Measurements from ENCODE around the gene SALL4.

Gene SALL4

GRCh38 chr20:51815383-51816076, 13.2 kb upstream of the SALL4 start:
- no peak overlapping the region for H3K27ac ChIP-seq
- no peaks in the 10 kb centered on the region for H3K36me3 ChIP-seq (replicated peaks)
- in situ Hi-C loops (cut with HindIII; ENCODE audit: low pct_ligation_motif_present, low sequenced_read_pairs), result no loop called here
- DNase-seq, result no peak
- H3K4me3 ChIP-seq (ENCODE audit: low read depth, low read length), result no peak overlapping the region
- TF ChIP-seq, protein P1, sequence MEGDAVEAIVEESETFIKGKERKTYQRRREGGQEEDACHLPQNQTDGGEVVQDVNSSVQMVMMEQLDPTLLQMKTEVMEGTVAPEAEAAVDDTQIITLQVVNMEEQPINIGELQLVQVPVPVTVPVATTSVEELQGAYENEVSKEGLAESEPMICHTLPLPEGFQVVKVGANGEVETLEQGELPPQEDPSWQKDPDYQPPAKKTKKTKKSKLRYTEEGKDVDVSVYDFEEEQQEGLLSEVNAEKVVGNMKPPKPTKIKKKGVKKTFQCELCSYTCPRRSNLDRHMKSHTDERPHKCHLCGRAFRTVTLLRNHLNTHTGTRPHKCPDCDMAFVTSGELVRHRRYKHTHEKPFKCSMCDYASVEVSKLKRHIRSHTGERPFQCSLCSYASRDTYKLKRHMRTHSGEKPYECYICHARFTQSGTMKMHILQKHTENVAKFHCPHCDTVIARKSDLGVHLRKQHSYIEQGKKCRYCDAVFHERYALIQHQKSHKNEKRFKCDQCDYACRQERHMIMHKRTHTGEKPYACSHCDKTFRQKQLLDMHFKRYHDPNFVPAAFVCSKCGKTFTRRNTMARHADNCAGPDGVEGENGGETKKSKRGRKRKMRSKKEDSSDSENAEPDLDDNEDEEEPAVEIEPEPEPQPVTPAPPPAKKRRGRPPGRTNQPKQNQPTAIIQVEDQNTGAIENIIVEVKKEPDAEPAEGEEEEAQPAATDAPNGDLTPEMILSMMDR (IDR thresholded peaks at IDR 0.05; ENCODE audit: low read depth, low read length, missing control alignments), result no peak
- H3K27me3 ChIP-seq (replicated peaks), result no peaks in the 10 kb centered on the region

DNA sequence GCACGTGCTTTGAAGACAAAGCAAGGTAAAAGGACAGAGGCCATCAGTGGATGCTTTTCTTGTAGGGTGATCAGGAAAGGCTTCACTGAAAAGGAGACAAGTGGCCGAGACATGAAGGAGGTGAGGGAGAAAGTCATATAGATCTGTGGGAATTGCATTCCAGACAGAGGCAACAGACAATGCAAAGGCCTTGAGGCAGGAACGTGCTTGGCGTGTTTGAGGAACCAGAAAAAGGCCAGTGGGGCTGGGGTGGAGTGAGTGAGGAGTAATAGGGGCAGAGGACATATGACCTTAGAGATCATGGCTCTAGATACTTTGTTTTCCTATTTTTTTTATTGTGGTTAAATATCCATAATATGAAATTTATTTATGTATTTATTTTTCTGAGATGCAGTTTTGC, 10.5 kb upstream of the SALL4 start:
- in situ Hi-C loops (cut with HindIII; ENCODE audit: low pct_ligation_motif_present, low sequenced_read_pairs), result no loop called here
- no peak for DNase-seq
- H3K4me3 ChIP-seq (ENCODE audit: low read depth, low read length), result no peak overlapping the region
- no peak overlapping the region for H3K27ac ChIP-seq
- TF ChIP-seq, protein P1 (IDR thresholded peaks at IDR 0.05; ENCODE audit: low read depth, low read length, missing control alignments), result no peak
- H3K27me3 ChIP-seq (replicated peaks), result no peaks in the 10 kb centered on the region
- H3K36me3 ChIP-seq (replicated peaks), result no peaks in the 10 kb centered on the region

- H3K27me3 ChIP-seq (replicated peaks), result no peaks in the 10 kb centered on the region
- no peak for DNase-seq
- TF ChIP-seq, protein P1 (IDR thresholded peaks at IDR 0.05; ENCODE audit: low read depth, low read length, missing control alignments), result no peak
- no peaks in the 10 kb centered on the region for H3K36me3 ChIP-seq (replicated peaks)
- no peak overlapping the region for H3K4me3 ChIP-seq (ENCODE audit: low read depth, low read length)
- in situ Hi-C loops (cut with HindIII; ENCODE audit: low pct_ligation_motif_present, low sequenced_read_pairs), result no loop called here
- no peak overlapping the region for H3K27ac ChIP-seq
These were observed 9.3 kb upstream of the SALL4 start for GRCh38 chr20:51811514-51812128.

GRCh38 chr20:51811042-51811355, 8.7 kb upstream of the SALL4 start:
- TF ChIP-seq, protein P1 (IDR thresholded peaks at IDR 0.05; ENCODE audit: low read depth, low read length, missing control alignments), result no peak
- Histone ChIP-seq H3K4me3 (ENCODE audit: low read depth, low read length) (no peak overlapping the region), H3K27me3 (replicated peaks) (no peaks in the 10 kb centered on the region), H3K36me3 (replicated peaks) (no peaks in the 10 kb centered on the region), H3K27ac (no peak overlapping the region)
- peak; percentile 31 for DNase-seq
- in situ Hi-C loops (cut with HindIII; ENCODE audit: low pct_ligation_motif_present, low sequenced_read_pairs), result no loop called here

DNA sequence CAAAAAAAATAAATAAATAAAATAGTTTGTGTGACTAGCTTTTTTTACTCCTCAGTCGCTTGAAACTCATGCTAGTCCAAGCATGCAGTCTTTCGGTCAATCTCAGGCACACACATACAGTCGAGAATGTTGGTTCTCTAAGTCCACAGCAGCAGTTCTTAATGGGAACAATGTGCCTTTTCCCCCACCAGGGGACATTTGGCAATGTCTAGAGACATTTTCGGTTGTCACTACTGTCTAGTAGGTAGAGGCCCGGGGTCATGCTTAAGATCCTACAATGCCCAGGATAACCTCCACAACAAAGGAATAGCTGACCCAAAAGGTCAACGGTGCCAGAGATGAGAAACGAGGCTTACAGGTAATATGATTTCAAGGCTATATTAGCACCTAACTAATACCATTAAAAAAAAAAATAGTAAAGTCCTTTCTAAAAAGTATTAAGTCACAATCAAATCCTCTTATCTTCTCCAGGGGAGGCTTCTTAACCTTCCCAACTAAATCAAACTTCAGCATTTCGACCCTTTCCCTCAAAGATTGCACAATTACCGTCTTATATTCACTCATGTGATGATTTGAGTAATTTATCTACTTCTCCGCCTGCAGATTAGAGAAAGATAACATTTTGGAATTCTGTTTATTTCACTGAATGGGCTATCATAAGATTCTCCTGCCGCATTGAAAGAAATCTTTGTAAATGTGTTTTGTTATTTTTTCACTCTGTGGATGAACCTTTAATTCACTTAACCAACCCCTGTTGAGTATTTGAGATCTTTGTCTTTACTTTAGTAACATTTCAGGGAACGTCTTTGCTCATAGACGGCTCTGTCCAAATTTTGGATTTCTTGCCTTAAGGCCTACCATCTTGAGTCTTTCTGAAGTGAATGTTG, 8.1 kb upstream of the SALL4 start:
- Histone ChIP-seq H3K4me3 (ENCODE audit: low read depth, low read length) (no peak overlapping the region), H3K27ac (no peak overlapping the region), H3K36me3 (replicated peaks) (no peaks in the 10 kb centered on the region), H3K27me3 (replicated peaks) (no peaks in the 10 kb centered on the region)
- in situ Hi-C loops (cut with HindIII; ENCODE audit: low pct_ligation_motif_present, low sequenced_read_pairs), result no loop called here
- TF ChIP-seq, protein P1 (IDR thresholded peaks at IDR 0.05; ENCODE audit: low read depth, low read length, missing control alignments), result peak; percentile 27
- no peak for DNase-seq

Data from brain microvascular endothelial cell (primary cell).